HUDEP-2 (cell line): ENCODE measurements around the gene RREB1.
A peak's percentile ranks its signal among the peaks of the same experiment; 100 is the strongest.

Experiments
- DNase-seq, 76 experiments: peaks; one replicate each; lab custom pipeline; 2025; ENCODE audit not compliant: unreplicated experiment in 76 of 76; lab: John Stamatoyannopoulos, UW

The RREB1 gene

DNA sequence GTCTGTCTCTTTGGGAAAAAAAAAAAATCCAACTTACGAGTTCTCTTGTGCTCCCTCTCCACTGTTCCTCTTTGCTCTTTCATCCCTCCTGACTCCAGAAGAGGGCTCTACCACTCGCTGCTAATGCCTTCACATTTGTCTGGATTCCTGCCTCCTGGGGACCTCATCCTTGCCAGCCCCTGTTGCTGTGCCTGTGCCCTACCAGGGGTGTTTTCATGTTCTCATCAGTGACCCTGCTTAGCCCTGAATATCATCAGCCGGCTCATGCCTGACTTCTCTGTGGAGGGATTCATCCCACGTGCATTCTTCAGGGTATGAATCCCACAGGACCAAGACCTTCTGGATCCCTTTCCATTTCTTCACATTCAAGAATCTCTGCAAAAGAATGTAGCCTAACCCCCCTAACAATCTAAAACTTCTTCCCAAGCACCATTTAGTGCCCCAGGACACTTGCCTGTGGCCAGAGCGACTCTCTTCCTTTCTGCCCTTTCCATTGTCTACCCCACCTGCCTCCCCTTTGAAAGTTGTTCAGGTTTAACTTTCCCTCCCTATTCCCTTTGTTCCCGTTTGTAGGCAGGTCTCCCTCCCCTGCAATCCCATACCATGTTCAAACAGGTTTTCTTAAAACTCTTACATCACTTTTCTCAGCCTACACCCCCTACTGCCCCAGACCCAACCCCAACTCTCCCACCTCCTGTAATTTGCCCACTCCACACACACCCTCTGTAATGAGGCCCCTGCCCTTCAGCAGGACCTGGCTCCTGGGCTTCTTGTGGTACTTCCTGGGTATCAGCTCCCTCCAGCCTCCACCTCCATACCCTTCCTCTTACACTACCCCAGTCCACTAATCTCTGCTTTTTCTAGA lies 50.2 kb downstream of the RREB1 start:
- no peak for DNase-seq

- DNase-seq = peak in 42 of 76 experiments; percentile 26 to 74 (median 45)
These were observed 52.2 kb downstream of the RREB1 start for GRCh38 chr6:7159790-7160525.

- DNase-seq = no peak
These were observed 53.5 kb downstream of the RREB1 start for GRCh38 chr6:7161253-7161623.

- no peak for DNase-seq
These were observed 54.1 kb downstream of the RREB1 start for GRCh38 chr6:7161845-7162244.

GRCh38 chr6:7163661-7164071 lies 55.9 kb downstream of the RREB1 start:
- no peak for DNase-seq

GRCh38 chr6:7164536-7165001 lies 56.8 kb downstream of the RREB1 start:
- peak in 1 of 76 experiments; percentile 26 for DNase-seq

GRCh38 chr6:7165002-7165889 lies 57.5 kb downstream of the RREB1 start:
- peak in 74 of 76 experiments; percentile 33 to 96 (median 82) for DNase-seq

GRCh38 chr6:7165890-7166267 lies 58.1 kb downstream of the RREB1 start:
- DNase-seq = peak in 5 of 76 experiments; percentile 39 to 69 (median 62)

DNA sequence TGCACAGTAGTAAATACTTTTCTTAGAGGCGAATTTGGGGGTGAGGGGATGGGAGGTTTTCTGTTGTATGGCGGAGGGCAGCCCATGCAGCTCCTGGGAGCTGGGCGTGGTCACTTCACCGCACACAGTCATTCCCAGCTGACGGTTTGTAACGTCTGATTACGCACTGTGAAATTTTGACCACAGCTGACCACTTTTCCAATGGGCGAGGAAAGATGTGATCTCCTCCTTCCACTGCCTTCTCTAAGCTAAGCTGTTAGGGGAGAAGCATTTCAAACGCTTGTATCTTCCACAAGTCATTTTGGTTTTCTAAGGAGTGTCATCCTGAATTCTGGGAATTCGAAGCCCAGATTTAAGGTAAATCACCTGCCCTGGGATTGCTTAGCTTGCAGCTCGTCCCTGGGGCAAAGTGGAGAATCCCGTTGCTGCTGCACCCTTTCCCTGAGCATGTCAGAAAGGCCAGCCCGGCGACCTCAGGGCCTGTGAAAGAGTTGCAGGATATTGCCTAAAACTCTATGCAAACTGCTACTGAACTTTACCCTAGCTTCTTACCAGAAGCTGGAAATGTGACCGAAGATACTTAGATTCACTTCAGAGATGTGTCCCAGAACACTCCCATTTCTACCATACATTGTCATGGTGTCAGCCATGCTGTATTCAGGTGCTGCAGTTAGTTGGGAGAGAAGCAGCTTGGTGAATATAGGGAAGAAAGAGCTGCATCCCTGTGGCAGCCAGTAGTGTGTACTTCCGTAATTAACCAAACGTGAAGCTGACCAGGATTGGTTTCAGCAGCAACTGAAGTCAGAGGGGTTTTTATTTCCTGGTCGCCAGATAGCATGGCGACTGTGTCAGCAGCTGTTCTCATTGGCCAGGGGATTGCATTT lies 58.9 kb downstream of the RREB1 start:
- peak in 60 of 76 experiments; percentile 19 to 88 (median 53) for DNase-seq

- DNase-seq = no peak
These were observed 61.5 kb downstream of the RREB1 start for GRCh38 chr6:7169296-7169721.

DNA sequence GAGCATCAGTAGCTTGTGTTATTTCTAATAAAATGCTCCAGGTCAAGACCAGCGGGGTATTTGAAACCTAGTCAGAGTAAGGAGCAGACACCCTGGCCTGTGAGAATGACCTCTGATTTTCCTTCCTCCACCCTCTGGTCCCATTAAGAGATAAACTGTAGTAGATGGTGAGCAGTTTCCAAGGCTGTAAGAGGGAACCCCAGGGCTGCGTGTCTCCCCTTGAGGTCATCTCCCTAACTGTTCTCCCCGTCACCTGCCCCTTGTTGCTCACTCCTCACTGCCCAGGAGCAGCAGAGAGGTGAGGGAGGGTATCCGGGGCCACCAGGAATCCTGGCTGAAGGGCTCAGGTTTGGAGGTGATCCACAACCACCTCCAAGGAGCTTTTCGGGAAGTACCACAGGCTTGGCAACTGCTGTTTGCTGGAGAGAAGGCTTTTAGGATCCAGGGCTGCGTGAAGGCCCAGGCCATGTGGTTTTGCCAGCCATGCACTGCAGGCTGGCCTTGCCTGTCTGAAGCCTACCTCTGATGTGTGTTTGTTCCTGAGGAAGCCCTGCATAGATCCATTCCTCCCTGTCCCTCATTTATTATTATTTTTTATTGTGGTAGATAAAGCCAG lies 62.5 kb downstream of the RREB1 start:
- DNase-seq = peak in 1 of 76 experiments; percentile 46

DNA sequence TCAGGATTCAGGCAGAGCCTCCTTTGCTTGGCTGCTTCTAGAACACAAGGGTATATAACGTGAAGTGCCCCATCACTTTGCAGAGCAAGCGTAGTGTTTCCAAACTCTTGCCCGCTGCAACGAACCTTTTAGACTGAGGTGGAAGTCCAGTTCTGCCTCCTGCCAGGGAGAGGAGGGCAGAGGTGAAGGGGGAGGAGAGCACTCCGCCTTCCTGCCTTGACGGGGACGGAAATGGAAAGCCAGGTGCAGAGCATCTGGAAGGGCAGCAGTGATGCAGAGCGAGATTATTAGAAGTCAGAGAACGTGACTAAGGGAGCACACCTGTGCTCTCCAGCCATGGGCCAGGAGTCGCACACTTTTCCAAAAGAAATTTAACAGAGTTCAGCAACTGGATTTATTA lies 63.4 kb downstream of the RREB1 start:
- DNase-seq = no peak

GRCh38 chr6:7171733-7172132 lies 64.0 kb downstream of the RREB1 start:
- DNase-seq = no peak

GRCh38 chr6:7172649-7173048 lies 64.9 kb downstream of the RREB1 start:
- peak in 72 of 76 experiments; percentile 29 to 89 (median 74) for DNase-seq

DNA sequence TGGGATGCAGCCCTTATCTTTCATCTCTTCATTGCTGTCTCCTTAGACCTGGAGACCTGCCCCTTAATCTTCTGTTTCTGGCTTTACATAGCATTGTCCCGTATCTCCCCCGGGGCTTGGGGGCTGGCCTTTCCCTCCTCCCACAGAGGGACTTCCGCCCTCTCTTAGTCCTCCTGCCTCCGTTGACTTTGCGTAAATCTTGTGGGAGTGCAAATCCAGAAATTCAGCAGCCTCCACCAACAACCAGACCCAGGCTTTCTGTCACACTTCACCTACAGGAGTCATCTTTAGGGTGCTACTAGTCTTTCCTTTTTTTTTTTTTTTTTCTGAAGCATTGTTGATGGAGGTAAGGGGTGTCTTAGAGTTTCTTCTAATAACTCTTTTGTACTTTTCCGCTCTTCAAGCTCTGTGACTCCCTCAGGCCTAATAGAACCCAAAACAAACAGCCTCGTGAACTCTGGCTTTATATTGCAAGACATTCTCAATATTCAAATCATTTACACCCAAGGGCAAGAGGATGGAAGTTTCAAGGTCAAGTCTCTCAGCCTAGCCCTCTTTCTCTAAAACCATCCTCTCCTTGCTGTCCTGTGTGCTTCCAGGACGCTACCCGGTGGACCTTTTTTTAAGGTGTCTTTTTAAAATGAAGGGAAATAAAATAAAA lies 66.2 kb downstream of the RREB1 start:
- DNase-seq = peak in 8 of 76 experiments; percentile 29 to 59 (median 53)

- no peak for DNase-seq
These were observed 67.7 kb downstream of the RREB1 start for GRCh38 chr6:7175462-7175861.

- DNase-seq = no peak
These were observed 68.4 kb downstream of the RREB1 start for GRCh38 chr6:7176208-7176607.

DNA sequence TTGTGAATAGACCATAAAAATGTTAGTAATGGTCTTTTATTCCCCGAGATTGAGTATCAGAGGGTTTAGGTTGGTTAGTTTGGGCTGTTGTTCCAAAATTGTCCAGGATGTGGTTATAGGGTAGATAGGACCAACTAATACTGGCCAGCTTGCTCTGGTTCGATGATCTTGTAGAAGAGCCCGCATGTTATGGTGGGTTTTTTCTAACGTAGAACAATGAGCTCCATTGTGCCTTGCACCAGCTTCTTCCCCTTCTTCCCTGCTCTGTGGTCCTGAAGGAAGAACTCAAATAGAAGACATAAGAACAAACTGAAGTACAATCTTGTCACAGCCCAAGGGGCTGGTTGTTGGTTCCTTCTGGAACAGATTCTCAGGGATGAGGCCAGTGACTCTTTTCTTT lies 70.5 kb downstream of the RREB1 start:
- DNase-seq = no peak

- DNase-seq = peak in 1 of 76 experiments; percentile 36
These were observed 73.0 kb downstream of the RREB1 start for GRCh38 chr6:7180751-7181150.
